Esophagus squamous epithelium (tissue), 4 donors: ENCODE data around the gene UBE2QL1.

Source experiments
- CTCF ChIP-seq, 6 experiments: fragments of 450-650 bp in 4 of 6; fragments of 200-600 bp in 2 of 6; sonication (generic) in 2 of 6; IDR thresholded peaks; one replicate each; pipeline ENCODE4 v1.5.1; 2016 to 2019; ENCODE audit warnings: antibody characterized with exemption in 6 of 6, mild to moderate bottlenecking in 4 of 6, moderate library complexity in 4 of 6
- POLR2A ChIP-seq, 4 donors: fragments of 450-650 bp; IDR thresholded peaks; one replicate each; pipeline ENCODE4 v1.6.1; 2017; ENCODE audit warnings: antibody characterized with exemption in 4 of 4, mild to moderate bottlenecking in 4 of 4, moderate library complexity in 3 of 4

- TF ChIP-seq POLR2A (IDR thresholded peaks at IDR 0.05): no peak
- no peak for TF ChIP-seq CTCF (IDR thresholded peaks at IDR 0.05)
Measured at GRCh38 chr5:6456766-6457370, 8.2 kb downstream of the UBE2QL1 start.
